ENCODE data around the gene CSTA. TPM values are rescaled to one million over a fixed set of nuclear protein-coding genes. Genes with fewer than 3 reads are reported as not detected.

CSTA gene
- total RNA-seq, 3 donors from 2014 or later (not counting 1 experiment from before 2014, with no cell fraction given): 3.1 to 7.8 (median 4.0) TPM

DNA sequence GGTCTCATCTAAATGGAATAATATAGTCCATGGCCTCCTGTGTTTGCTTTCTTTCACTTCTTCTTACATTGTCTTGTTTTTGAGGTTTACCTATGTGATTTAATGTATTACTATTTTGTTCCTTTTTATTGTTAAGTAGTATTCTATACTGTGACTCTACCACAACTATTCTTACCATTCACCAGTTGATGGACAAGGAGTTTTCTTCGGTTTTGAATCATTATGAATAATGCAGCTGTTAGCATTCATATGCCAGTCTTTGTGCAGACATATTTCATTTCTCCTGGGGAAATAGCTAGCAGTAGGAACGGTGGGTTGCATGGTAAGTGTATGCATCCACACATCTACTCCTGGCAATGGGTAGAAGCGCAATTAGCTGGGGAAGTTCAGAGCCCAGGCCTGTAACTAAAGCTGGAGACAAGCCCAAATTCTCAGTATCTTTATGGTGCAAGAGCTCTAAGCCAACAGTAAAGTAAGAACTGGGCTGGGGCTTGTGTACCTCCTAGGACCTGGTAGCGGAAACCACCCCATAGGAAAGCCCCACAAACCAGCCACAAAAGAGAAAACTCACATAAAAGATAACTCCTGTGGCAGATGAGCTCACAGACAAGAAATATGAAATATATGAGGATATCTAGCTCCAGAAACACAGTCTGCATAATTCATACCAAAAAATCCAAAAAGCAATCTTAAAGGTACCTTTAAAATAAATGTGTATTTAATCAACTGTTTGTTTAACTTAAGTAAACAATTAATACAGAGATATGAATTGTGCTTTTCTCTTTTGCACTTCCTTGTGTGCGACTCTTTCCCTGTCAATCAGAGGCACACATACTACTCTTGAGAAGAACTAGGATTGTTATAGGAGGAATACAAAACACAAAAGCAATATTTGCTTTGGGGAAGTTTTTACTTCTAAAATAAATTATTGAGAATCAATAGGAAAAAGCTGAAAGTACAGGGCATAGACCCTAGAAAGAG is 2.7 kb upstream of the CSTA start:
- H3K36me3 Mint-ChIP-seq: no peaks in the 10 kb centered on the region
- H3K9me3 ChIP-seq (ENCODE audit: control insufficient read depth, insufficient read depth, low read length): no peaks in the 10 kb centered on the region
- peaks cover 0 to 2% of the 10 kb centered on the region in 2 donors for H3K9me3 Mint-ChIP-seq
- no peak overlapping the region for H3K27ac ChIP-seq (ENCODE audit: low read length)
- DNase-seq: peak in 1 of 2 donors; percentile 76
- no peaks in the 10 kb centered on the region for H3K4me1 Mint-ChIP-seq
- peaks cover 2% of the 10 kb centered on the region for H3K27me3 ChIP-seq (ENCODE audit: control insufficient read depth, insufficient read depth, low read length)
- H3K4me3 Mint-ChIP-seq: no peak overlapping the region
- no peak overlapping the region for H3K4me3 ChIP-seq (ENCODE audit: low read length)
- ATAC-seq: peak in 2 of 3 donors; percentile 46 to 54
- H3K27ac Mint-ChIP-seq: no peak overlapping the region
- H3K27me3 Mint-ChIP-seq (ENCODE audit: low read depth in 2 of 2): peaks cover 19 to 24% of the 10 kb centered on the region in 2 donors
- intact Hi-C loops (cut with micrococcal nuclease): no loop called here
- WGBS (ENCODE audit: insufficient coverage): 74% methylated on average over 2 of the region's 5 CpGs
- no peaks in the 10 kb centered on the region for H3K36me3 ChIP-seq (ENCODE audit: control insufficient read depth, insufficient read depth, low read length)
- TF ChIP-seq, protein P1, sequence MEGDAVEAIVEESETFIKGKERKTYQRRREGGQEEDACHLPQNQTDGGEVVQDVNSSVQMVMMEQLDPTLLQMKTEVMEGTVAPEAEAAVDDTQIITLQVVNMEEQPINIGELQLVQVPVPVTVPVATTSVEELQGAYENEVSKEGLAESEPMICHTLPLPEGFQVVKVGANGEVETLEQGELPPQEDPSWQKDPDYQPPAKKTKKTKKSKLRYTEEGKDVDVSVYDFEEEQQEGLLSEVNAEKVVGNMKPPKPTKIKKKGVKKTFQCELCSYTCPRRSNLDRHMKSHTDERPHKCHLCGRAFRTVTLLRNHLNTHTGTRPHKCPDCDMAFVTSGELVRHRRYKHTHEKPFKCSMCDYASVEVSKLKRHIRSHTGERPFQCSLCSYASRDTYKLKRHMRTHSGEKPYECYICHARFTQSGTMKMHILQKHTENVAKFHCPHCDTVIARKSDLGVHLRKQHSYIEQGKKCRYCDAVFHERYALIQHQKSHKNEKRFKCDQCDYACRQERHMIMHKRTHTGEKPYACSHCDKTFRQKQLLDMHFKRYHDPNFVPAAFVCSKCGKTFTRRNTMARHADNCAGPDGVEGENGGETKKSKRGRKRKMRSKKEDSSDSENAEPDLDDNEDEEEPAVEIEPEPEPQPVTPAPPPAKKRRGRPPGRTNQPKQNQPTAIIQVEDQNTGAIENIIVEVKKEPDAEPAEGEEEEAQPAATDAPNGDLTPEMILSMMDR (IDR thresholded peaks at IDR 0.05): no peak
- no peaks in the 10 kb centered on the region for H3K4me1 ChIP-seq (ENCODE audit: control insufficient read depth, insufficient read depth, low read length)

DNA sequence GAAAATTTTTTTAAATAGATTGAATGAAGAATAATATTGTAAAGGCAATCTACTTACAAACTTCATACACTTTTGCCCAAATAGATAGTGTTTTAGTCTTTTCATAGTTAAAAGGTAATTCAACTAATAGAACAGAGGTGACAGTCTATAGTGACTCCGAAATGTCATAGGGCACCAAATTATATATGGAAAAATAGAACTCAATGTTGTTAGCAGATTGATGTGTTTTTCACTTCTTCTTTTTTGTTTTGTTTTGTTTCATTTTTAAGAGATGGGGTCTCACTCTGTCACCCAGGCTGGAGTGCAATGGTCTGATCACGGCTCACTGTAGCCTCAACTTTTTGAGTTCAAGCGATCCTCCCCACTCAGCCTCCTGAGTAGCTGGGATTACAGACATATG is 721 bp downstream of the CSTA start:
- Mint-ChIP-seq H3K9me3 (no peaks in the 10 kb centered on the region), H3K4me1 (no peaks in the 10 kb centered on the region), H3K27ac (no peak overlapping the region), H3K4me3 (no peak overlapping the region), H3K36me3 (no peaks in the 10 kb centered on the region), H3K27me3 (ENCODE audit: low read depth in 2 of 2) (peaks cover 6 to 7% of the 10 kb centered on the region in 2 donors)
- intact Hi-C loops (cut with micrococcal nuclease): no loop called here
- Histone ChIP-seq H3K4me1 (ENCODE audit: control insufficient read depth, insufficient read depth, low read length) (no peaks in the 10 kb centered on the region), H3K9me3 (ENCODE audit: control insufficient read depth, insufficient read depth, low read length) (no peaks in the 10 kb centered on the region), H3K27me3 (ENCODE audit: control insufficient read depth, insufficient read depth, low read length) (no peaks in the 10 kb centered on the region), H3K27ac (ENCODE audit: low read length) (no peak overlapping the region), H3K36me3 (ENCODE audit: control insufficient read depth, insufficient read depth, low read length) (no peaks in the 10 kb centered on the region), H3K4me3 (ENCODE audit: low read length) (no peak overlapping the region)
- TF ChIP-seq, protein P1 (IDR thresholded peaks at IDR 0.05): no peak
- DNase-seq: no peak
- no peak for ATAC-seq
- 89% methylated on average over 3 of the region's 3 CpGs for WGBS (ENCODE audit: insufficient coverage)

DNA sequence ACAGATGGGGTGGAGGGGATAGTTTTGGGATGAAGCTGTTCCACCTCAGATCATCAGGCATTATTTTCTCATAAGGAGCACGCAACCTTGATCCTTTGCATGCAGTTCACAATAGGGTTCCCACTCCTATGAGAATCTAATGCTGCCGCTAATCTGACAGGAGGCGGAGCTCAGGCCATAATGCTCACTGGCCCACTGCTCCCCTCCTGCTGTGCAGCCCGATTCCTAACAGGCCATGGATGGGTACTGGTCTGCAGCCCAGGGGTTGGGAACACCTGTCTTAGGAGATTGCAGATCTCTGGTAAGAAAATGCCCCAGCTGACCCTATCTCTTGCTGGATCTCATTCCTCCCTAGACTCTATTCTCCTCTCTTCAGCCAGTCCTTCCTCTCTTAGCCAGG is 6.8 kb downstream of the CSTA start:
- TF ChIP-seq, protein P1 (IDR thresholded peaks at IDR 0.05): no peak

More for the DNA sequence above, 6.8 kb downstream of the CSTA start:
- H3K9me3 ChIP-seq (ENCODE audit: control insufficient read depth, insufficient read depth, low read length): no peaks in the 10 kb centered on the region
- H3K27ac Mint-ChIP-seq: no peak overlapping the region
- H3K4me1 Mint-ChIP-seq: no peaks in the 10 kb centered on the region
- H3K27ac ChIP-seq (ENCODE audit: low read length): no peak overlapping the region
- no peak overlapping the region for H3K4me3 ChIP-seq (ENCODE audit: low read length)
- H3K27me3 ChIP-seq (ENCODE audit: control insufficient read depth, insufficient read depth, low read length): no peaks in the 10 kb centered on the region
- ATAC-seq (no peak), DNase-seq (no peak)
- no peaks in the 10 kb centered on the region for H3K9me3 Mint-ChIP-seq
- no peaks in the 10 kb centered on the region for H3K36me3 Mint-ChIP-seq
- H3K36me3 ChIP-seq (ENCODE audit: control insufficient read depth, insufficient read depth, low read length): no peaks in the 10 kb centered on the region
- WGBS (ENCODE audit: insufficient coverage): 90% methylated on average over 4 of the region's 4 CpGs
- H3K4me3 Mint-ChIP-seq: no peak overlapping the region
- no peaks in the 10 kb centered on the region for H3K4me1 ChIP-seq (ENCODE audit: control insufficient read depth, insufficient read depth, low read length)
- peaks cover 18 to 21% of the 10 kb centered on the region in 2 donors for H3K27me3 Mint-ChIP-seq (ENCODE audit: low read depth in 2 of 2)
- intact Hi-C loops (cut with micrococcal nuclease): no loop called here

Data from natural killer cell (primary cell).